NK-92 treated with Interleukin-12 subunit alpha and Interleukin-12 subunit beta, amount 100 ng/mL, for 24 hours (cell line): ENCODE data around the gene ZNF12.
"Not testable (repeated sequence)": the region's sequence is repeated elsewhere in the genome, so short reads cannot be mapped to it uniquely, and the experiment has no call there.

Experiments
- DNase-seq: peaks from one replicate; lab custom pipeline; 2025; lab: John Stamatoyannopoulos, UW

The ZNF12 gene

DNA sequence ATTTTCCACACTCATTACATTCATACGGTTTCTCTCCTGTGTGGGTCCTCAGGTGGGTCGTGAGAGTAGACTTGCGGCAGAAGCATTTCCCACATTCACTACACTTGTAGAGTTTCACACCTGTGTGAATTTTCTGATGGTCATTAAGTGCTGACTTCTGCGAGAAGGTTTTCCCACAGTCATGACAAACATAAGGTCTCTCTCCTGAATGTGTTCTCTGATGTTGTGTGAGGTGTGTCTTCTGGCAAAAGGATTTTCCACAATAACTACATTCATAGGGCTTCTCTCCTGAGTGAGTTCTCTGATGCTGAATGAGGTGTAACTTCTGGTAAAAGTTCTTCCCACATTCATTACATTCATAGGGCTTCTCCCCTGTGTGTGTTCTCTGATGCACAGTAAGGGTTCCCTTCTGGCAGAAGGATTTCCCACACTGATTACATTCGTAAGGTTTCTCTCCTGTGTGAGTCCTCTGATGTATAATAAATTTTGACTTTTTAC lies 15.1 kb downstream of the ZNF12 start:
- no peak for DNase-seq

DNA sequence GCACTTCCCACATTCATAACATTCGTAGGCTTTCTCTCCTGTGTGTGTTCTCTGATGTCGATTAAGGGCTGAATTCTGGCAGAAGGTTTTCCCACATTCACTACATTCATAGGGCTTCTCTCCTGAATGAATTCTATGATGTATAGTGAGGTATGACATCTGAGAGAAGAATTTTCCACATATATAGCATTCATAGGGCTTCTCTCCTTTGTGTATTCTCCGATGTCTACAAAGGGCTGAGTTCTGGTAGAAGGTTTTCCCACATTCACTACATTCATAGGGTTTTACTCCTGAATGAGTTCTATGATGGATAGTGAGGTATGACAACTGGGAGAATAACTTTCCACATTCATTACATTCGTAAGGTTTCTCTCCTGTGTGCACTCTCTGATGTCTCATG lies 15.6 kb downstream of the ZNF12 start:
- no peak for DNase-seq

DNA sequence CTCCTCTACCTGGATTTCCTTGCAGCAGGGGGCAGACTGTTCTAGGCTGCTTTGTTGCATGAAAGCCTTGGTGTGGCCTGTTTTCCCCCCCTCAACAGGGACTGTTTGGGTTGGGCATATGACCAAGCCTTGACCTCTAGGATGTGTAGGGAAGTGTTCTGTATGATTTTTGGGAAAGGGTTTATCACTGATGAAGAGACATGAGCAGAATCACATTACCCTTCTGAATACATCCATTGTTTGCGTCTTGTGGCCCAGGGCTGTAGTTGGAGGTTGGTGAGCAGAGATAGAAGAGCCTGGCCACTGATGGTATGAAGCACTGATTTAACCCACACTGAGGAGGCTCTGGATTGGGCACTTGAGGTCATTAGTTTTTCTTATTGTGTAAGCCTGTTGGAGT lies 26.6 kb downstream of the ZNF12 start:
- no peak for DNase-seq

DNA sequence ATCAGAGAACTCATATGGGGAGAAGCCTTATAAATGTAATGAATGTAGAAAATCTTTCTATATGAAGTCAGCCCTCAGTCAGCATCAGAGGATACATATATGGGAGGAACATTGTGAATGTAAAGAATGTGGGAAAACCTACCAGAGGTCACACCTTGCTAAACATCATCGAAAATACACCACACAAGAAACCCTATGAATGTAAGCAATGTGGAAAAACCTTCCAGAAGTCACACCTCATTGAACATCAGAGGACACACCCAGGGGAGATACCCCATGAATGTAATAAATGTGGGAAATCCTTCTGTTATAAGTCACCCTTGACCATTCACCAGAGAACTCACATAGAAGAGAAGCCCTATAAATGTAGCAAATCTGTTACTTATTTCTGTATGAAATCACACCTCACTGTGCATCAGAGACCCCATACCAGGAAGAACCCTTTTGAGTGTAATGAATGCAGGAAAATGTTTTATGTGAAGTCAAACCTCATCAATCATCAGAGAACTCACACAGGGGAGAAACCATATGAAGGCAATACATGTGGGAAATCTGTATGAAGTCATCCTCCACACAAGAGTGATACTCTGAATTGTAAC lies 30.8 kb downstream of the ZNF12 start:
- no peak for DNase-seq

DNA sequence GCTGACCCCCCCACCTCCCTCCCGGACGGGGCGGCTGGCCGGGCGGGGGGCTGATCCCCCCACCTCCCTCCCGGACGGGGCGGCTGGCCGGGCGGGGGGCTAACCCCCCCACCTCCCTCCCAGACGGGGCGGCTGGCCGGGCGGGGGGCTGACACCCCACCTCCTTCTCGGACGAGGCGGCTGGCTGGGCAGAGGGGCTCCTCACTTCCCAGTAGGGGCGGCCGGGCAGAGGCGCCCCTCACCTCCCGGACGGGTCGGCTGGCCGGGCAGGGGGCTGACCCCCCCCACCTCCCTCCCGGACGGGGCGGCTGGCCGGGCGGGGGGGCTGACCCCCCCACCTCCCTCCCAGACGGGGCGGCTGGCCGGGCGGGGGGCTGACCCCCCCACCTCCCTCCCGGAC lies 35.9 kb downstream of the ZNF12 start:
- not testable (repeated sequence) for DNase-seq

DNA sequence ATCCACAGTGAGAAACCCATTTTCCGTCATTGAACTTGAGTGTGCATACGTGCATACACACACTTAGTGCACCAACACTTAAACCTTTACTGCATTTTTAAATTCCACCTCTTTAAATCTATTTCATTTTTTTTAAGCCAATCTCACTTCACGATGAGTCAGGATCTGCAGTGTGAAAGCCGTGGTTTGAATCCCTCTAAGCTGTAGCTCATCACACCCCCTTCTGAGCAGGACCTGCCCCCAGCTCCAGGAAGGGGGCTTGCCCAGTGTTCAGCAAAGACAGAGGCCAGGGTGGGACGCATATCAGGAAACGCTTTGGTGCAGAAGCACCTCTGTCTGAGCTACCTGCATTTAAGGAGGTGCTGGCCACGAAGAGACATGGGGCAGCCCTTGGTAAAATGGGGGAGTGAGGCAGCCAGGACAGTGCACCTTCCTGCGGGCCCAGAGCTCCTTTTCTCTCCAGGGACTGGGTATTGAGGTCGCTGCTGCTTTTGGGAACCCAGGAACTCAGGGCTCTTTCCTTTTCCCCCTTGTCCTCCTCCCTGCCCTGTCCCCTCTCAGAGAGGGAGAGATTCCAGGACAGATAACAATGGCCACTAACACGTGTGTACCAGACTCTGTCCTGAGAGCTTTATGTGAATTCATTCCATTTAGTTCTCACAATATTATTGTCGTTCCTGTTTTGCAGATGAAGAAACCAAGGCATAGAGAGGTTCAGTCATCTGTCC lies 48.0 kb downstream of the ZNF12 start:
- DNase-seq = no peak

DNA sequence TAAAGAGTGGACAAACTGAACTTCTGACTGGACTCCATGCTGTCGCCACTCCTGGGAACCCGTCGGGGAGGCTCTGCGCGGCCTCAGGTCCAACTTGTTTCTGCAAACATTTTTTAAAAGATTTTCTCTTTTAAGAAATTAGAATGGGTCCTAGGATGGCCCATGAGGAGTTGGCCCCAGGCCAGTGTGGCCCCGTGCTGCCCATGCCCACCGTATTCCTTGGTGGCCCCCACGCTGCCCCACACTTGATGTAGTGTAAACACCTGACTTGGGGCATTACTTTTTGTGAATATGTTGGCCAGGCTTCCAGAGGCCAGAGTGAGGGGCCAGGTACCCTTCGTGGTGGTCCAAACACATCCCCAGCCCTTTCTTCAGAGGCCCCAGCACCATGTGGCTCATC lies 50.3 kb downstream of the ZNF12 start:
- DNase-seq = no peak

DNA sequence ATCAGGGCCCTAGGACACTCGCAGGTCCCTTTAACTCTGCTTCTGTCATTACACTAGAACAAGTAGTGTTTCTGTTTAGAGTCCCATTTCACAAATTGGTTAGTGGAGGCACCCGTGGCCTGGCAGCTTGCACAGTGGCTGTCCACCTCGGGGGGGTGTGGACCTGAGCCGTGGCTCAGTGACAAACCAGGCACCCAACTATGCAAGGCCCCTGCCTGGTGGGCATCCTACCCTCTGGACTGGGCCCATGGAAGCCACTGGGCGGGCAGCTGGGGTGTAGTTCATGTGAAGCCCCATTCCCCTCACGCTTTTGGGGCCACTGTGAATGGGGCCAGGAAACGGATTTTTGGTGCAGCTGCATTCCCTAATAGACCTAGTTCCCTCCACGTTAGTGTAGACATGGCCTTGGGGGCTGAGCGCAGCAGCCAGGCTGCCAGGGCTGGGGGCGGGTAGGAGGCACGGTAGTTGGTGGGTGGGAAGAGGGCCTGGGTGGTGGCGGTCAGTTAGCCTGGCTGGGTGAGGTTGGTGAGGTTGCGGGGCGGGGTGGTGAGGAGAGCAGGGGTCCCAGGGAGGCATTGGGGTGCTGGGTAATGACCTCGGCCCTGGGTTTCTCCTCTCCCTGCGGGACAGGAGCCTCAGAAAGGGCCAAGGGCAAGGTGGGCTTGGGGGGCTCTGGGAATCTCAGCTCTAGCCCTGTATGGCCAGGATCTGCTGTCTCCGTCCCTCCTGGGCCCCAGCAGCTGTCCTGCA lies 50.9 kb downstream of the ZNF12 start:
- DNase-seq = no peak

DNA sequence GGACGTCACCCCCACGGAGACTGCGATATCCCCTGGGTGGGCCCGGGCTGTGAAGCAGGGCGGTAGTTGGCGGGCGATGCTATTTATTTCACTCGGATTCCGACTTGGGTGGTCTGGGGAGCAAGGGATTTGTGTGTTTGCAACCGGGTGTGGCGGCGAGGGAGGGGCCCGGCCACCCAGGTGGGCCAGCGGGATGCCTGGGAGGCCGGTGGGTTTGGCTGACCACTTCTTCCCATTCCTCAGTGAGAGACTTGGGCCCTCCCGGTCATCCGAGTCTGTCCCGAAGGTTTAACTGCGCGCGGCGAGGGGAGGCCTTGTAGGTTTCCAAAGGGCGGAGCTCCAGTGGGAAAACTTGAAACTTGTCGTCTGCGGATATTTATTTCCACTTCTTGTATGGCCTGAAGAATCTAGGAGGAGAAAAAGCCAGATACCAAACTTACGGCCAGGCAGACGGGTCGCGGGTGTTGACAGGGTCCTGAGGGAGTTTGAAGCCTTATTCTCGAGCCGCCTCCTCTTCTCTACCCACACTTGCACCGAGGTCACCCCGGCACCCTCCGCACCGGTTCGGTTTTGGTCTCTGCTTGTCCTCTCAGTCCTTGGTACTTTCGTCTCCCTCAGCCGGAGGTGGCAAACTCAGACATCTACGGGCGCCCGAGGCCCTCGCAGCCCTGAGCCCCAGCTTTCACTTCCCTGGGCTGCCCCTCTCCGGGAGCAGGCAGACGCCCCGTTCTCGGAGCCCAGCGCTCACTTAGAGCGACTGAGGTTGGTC lies 51.7 kb downstream of the ZNF12 start:
- DNase-seq = no peak

DNA sequence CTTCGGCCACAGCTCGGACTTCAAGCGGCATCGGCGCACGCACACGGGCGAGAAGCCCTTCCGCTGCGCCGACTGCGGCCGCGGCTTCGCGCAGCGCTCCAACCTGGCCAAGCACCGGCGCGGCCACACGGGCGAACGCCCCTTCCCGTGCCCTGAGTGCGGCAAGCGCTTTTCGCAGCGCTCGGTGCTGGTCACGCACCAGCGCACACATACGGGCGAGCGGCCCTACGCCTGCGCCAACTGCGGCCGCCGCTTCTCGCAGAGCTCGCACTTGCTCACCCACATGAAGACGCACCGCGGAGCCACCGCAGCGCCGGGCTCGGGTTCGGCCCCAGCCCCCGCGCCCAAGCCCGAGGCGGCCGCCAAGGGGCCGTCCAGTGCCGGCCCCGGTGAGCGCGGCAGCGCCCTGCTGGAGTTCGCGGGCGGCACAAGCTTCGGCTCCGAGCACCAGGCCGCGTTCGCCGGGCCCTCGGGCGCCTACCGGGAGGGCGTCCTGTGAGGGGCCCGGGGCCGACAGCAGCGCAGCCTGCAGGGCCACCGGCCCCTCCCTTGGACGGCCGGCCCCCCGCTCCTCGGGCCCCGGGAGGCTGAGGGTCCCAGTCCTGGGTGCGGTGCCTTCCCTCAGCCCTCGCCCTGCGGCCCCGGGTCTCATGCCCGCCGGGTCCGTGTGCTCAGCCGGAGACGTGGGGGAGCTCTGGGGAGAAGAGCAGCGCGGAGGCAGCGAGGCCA lies 52.5 kb downstream of the ZNF12 start:
- no peak for DNase-seq

DNA sequence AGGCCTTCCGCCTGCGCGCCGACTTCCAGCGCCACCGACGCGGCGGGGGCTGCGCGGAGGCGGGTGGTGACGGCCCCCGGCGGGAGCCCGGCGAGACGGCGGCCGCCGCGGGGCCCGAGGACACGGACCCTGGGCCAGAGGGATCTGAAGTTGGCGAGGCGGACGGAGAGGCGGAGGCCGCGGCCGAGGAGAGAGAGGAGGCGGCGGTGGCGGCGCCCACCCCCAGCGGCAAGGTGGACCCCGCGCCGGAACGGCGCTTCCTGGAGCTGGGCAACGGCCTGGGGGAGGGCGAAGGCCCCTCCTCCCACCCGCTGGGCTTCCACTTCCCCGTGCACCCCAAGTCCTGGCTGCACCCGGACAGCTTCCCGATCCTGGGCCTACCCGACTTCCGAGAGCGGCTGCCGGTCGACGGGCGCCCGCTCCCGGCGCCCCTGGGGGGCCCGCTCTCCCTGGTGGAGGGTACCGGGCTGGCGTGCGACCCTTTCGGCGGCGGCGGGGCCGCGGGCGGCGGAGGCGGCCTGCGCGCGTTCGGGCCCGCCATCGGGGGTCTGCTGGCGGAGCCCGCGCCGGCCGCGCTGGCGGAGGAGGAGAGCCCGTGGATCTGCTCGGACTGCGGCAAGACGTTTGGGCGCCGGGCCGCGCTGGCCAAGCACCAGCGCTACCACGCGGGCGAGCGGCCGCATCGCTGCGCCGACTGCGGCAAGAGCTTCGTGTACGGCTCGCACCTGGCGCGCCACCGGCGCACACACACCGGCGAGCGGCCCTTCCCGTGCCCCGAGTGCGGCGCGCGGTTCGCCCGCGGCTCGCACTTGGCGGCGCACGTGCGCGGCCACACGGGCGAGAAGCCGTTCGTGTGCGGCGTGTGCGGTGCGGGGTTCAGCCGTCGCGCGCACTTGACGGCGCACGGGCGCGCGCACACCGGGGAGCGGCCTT lies 53.4 kb downstream of the ZNF12 start:
- no peak for DNase-seq

DNA sequence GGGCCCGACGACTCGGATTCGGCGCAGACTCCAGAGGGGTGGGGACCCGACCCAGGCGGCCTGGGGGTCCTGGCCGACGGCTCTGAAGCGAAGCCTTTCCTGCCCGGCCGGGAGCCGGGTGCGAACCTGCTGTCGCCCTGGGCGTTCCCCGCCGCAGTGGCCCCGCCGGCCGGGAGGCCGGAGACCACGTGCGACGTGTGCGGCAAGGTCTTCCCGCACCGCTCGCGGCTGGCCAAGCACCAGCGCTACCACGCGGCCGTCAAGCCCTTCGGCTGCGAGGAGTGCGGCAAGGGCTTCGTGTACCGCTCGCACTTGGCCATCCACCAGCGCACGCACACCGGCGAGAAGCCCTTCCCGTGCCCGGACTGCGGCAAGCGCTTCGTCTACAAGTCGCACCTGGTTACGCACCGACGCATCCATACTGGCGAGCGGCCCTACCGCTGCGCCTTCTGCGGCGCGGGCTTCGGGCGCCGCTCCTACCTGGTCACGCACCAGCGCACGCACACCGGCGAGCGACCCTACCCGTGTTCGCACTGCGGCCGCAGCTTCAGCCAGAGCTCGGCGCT lies 54.2 kb downstream of the ZNF12 start:
- DNase-seq = no peak

DNA sequence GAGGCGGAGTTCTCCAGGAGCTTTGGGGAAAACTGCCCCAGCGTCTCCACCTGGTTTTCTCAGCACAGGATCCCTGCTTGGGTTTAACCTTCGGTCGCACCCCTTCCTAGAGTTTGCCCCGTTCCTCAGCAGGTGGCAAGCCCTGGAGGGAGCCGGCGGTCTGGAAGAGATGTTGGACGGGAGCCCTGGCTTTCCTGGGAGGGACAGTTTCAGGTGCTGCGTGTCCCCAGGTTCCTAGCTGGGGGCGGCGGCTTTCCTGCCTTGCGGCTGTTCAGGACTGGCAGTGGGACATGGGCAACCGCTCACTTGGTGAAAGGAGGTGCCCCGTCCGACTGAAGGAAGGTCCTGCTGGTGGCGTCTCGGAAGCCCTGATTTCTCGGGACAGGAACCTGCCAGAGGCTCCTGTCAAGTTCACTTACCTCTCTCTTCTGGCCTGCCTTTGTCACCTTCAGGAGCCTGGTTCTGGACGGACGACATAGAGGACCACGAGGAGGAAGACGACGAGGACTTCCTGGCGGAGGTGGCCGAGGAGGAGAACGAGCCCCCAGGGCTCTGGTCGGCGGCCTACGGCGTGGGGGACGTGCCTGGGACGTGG lies 54.8 kb downstream of the ZNF12 start:
- no peak for DNase-seq

DNA sequence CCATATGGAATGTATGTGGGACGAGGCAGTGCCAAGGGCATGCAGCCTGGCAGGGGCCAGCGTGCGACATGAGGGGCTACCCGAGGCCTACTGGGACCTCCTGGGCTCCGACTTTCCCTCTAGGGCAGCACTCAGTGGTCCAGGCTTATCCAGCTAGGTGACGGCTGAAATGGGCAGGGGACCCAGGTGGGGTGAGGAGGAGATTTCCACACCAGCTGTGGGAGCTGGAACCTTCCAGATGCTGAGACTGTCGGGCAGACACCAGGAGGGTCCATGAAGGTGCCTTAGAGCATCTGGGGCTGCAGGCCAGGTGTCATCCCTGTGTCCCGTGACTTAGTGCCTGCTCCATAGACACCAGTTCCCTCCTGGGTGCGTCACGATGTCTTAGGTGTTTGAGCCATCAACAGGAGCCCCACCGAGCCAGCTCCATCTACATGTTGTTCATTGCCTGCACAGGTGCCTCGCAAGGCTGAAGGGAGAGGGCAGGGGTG lies 56.2 kb downstream of the ZNF12 start:
- DNase-seq = no peak

DNA sequence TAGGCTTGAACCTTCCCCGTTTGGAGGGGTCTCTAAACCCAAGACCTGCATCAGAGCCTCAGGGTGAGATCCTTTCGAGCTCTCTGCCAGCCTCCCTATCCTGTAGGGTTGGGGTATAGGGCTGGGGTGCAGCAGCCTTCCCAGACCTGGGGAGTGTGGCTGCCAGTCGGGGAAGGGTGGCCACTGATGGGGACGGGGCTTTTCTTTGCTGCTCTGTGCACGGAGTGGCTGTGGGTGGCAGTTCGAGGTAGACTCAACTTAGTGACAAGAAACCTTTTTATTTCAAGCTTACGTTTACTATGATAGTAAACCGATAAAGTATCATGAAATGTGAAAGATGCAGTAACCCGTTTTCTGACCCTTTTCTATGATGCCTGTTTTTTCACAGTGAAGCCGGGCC lies 56.7 kb downstream of the ZNF12 start:
- no peak for DNase-seq

DNA sequence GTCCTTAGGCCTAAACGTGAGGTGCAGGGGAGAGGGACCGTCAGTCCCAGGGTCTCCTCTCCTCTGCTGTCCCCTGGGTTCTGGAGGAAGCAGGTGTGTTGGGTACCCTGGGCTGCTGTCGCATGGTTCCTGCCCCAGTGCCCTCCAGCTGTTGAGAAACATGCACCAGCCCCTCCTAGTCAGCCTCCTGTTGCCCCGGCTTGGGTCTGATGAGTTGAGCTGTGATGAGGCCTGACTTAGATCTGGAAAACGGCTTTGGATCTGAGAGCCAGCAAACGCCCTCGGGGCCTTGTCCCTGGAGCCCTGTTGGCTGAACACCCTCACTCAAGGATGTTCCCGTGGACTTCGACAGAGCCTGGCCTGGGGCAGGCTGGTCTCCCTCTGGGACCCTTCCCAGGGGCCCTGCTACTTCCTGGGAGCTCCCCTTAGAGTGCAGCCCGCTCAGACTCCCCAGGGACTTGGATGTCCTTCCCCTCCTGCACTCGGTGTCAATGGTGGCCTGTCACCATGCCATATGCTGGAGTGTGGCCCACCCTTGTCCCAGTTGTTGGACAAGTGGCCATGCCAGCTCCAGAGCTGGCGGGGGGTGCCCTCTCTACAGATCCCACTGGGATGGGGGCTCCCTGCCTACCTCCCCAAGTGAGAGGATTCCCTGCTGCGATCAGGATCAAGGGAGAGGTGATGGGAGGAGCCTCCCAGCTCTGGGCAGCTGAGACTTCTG lies 57.3 kb downstream of the ZNF12 start:
- DNase-seq = no peak

DNA sequence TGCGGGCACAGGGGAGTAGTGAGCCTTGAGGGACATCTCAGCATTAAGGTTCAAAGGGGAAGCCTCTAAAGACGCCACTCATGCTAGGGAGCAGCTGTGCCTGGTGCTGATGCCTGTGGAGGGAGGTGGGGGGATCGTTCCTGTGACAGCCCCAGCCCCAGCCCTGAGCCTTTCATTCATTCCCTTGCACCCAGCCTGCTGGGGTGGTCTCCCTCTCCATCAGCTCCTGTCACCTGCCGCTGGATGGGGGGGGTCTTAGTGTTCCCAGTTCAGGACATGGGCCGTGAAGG lies 58.0 kb downstream of the ZNF12 start:
- DNase-seq = no peak

DNA sequence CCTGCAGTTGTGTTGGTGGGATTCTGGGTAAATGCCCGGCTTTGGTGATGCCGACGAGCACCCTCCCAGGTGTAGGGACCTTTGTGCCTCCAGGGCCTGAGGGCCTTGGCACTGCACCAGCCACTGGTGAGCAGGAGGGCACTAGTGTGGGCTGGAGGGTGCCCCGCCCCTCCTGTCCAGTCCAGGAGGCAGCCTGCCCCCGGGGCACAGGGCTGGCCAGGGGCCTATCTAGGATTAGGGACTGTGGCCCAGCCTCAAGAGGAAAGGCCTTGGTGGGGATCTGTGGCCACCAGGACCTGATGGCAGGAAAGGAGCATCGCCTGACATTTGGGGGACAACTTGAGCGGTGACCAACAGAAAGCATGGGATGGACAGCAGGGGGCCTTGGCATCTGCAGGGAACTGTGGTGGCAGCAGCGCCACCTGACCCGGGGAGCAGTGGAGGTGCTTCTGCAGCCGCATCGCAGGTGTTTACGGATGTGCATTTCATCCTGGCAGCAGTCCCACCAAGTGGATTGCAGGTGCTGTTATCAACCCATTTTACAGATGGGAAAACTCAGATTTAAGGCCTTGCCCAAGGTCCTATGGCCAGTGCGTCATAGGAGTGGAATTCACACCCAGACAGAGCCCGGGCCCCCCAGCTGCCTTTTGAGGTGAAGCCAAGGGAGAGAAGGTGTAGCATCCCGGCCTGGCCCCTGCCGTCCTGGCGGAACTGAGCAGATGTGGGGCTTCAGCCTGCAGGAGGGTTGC lies 58.5 kb downstream of the ZNF12 start:
- no peak for DNase-seq

DNA sequence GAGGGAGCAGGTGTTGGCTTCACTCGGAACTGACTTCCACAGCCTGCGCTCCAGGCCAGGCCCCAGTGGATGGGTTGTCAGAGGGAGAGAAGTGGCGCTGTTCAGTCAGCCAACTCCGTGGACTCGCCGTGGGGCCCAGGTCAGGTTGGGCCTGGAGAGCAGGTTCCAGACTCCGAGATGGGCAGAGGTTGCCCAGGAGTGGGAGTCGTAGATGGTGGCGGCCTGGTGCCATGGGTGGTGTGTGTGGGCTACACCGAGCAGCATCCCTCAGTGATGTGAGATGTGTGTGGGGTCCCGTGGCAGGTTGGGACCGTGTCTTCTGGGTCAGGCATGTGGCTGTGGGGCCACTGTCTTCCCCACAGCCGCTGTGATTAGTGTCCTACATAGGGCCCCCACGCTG lies 59.2 kb downstream of the ZNF12 start:
- DNase-seq = no peak
